NCI-H1694 (cell line): Measurements from ENCODE around the gene TFAM.

ENCODE experiments used
- DNase-seq: peaks from one replicate; lab custom pipeline; 2025; lab: John Stamatoyannopoulos, UW

Gene TFAM

GRCh38 chr10:58384999-58385783 lies at the start of gene TFAM:
TSS of gene TFAM (plus strand) at chr10:58385410. CDS start at chr10:58385548, 138 bp downstream.
- DNase-seq: peak; percentile 82

DNA sequence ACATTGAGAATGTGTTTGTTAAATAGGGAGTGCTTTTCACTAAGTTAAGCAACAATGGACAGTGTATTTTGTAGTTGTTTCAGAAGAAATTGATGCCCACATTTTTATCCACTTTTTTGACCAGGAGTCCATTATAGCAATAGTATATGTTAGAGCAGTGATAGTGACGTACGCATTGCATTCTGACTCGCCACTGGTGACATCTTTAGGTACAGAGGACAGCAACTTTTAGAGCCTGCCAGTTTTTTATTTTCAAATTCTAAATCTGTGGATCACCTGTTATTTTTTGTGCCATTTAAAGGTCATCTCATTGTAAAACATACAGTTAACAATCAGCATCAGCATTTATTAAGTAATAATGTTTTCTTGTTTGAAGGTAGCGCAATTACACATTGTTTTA lies 49.0 kb upstream of the TFAM start:
- no peak for DNase-seq

GRCh38 chr10:58341422-58341821 lies 43.8 kb upstream of the TFAM start:
- DNase-seq: no peak

- DNase-seq: no peak
Measured at GRCh38 chr10:58341947-58342346, 43.3 kb upstream of the TFAM start.

DNA sequence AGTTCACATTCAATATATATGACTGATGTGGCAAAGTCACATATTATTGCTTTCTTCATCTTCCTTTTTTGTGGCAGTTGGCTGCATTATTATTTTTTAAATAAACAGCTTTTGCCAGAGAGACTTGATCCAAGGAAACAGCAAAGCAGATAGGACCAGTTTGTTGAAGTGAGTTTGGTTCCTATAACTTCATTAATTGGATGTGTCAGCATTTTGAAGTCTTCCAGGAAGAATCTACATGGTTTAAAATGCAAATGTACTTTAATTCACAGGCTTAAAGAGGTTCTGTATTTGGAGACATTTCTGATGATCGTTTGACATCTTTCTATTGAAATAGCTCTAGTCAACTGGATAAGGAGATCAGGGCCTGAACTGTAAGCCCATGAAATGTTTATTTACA lies 37.2 kb upstream of the TFAM start:
- no peak for DNase-seq

- DNase-seq: no peak
Measured at GRCh38 chr10:58348571-58349033, 36.6 kb upstream of the TFAM start.

- DNase-seq: no peak
Measured at GRCh38 chr10:58350023-58350422, 35.2 kb upstream of the TFAM start.

- DNase-seq: no peak
Measured at GRCh38 chr10:58350619-58351323, 34.4 kb upstream of the TFAM start.

DNA sequence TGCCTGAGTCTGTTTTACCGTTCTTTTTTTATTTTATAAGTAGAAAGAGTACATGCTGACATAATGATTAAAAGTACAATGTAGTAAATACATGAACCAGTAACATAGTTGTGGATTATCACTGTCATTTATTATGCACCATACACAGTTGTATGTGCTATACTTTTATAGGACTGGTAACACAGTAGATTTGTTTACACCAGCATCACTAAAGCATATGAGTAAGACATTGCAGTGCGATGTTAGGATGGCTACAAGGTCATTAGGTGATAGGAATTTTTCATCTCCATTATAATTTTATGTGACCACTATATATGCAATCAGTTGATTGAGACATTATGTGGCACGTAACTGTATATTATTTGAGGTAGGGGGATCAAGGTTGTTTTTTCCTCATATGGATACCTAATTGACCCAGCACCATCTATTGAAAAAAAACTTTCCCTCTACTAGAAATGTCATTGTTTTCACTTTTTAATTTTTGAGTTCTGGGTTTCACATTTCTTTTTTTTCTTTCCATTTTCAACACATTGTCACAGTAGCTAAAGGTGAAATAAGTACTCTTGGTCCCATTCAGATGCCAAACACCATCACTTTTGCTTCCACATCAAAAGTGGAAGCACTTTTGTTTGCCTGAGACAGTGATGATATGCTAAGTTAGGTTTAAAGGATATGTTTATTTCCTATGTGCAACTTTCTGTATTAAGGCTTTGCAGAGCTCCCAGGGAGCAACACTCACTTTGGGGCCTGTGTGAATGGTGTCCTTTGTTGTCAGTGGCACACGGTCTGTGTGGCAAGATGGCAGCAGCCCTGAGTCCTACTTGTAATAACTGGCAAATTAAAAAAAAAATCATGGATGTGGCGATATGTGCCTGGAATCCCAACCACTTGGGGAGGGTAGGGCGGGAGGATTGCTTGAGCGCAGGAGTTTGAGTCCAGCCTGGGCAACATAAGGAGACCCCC lies 33.3 kb upstream of the TFAM start:
- DNase-seq: no peak

- no peak for DNase-seq
Measured at GRCh38 chr10:58352956-58353610, 32.1 kb upstream of the TFAM start.

DNA sequence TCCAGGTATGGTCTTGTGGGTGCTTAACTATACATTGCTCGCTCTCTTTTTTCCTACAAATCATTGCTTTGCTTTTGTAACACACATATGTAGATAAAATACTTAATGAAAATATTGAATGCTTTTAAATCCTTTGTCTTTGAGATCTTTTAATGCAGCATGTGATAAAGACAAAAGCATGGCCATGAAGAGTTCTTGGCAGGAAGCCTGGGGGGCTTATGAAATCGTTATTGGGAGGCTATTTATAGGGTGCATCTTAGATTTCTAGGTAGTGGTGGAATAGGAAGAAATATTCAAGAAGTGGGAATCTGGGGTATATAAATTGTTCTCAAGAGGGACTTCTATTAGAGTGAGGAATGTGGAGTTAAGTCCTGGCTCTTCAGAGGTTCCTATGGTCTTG lies 28.5 kb upstream of the TFAM start:
- DNase-seq: no peak

DNA sequence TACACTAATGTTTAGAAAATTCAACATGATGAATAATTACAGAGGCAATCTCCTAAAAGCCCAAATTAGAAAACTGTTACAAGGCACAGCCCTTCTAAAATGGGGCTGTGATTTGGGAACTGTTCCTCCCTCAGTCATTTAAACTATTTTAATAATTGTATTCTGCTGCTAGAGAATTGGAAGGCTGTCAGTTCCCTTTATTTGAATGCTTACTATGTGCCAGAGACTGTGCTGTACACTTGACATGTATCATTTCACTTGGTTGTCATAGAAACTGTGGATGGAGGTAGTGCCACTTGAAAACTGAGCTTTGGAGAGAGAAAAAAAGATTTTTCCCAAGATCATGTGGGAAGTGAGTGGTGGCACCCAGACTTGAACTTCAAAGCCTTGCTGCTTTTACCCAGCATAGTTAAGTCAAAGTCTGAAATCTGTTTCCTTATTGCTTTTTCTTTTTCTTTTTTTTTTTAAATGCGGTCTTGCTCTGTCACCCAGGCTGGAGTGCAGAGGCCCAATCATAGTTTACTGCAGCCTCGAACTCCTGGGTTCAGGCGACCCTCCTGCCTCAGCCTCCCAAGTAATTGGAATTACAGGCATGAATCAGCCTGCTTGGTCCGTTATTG lies 26.8 kb upstream of the TFAM start:
- DNase-seq: no peak

GRCh38 chr10:58358947-58359346 lies 26.3 kb upstream of the TFAM start:
- no peak for DNase-seq

DNA sequence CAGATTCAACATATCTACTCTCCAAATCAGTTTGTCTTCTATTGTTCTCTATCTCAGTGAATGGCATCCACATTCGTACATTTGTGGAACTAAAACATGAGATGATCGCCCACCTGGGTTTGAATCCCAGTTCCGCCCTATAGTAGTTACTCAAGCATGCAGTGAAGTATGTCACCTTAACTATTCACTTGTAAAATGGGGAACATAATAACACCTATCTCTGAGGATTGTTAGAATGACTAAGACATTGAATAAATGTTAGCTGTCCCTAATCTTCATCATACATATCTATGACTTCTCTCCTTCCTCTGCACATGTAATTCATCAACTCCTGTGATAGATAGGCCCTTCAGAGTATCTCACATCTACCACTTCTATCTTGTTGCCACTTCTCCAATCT lies 25.7 kb upstream of the TFAM start:
- DNase-seq: no peak

GRCh38 chr10:58360412-58361004 lies 24.7 kb upstream of the TFAM start:
- DNase-seq: no peak

DNA sequence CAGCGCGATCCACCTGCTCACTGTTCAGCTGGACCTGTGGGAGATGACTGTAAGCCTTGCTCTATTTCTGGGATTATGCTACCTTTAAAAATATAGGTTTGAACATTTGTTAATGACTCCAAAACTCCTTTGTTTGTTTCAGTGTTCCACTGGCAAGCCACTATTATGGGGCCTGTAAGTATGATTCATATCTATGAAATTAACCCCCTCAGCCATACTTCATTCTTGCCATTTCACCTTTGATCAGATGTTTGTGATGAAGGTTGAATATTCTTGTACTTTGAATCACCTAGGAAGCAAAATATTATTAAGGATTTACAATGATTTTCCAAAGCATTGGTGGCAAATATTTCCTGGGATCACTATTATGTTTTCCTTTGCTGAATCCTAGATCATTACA lies 23.9 kb upstream of the TFAM start:
- DNase-seq: no peak

- no peak for DNase-seq
Measured at GRCh38 chr10:58362027-58362789, 23.0 kb upstream of the TFAM start.

DNA sequence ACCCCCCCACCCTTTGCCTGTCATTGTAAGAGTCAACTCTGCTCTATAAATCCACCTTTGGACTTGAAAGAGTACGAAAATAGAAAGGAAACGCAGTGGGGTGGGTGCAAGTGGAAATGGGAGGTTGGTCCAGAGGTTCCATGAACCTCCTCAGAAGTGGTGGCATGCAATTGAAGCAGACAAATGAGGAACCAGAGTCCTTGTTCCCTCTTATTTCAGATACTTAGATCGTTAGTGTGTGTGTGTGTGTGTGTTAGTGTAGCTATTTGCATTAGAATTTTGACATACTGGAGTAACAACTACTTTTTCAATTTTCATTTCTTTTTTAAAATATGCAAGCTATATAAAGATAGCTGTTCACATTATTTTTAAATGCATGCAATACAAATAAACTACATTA lies 18.1 kb upstream of the TFAM start:
- no peak for DNase-seq

DNA sequence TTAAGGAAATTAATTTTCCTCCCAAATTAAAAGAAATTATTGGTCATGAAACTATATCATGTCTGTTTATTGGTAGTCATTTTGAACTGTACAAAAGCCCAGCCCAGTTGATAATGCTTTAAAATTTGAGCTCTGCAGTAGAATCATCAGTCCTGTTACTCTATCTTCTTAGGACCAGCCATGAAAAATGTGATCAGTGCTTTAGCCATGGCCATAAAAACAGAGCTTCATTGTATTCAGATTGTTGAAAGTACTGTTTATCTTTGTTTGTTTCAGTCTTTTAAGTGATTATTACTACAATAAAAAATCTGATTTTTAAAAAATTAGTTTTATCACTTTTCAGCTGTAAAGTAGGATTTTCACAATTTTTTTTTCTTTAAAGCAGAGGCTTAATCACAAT lies 13.7 kb upstream of the TFAM start:
- DNase-seq: no peak
